NCI-H2029 (cell line): Measurements from ENCODE around the gene TRPM1.

Source experiments
- DNase-seq: peaks from one replicate; lab custom pipeline; 2025; lab: John Stamatoyannopoulos, UW

The TRPM1 gene

DNA sequence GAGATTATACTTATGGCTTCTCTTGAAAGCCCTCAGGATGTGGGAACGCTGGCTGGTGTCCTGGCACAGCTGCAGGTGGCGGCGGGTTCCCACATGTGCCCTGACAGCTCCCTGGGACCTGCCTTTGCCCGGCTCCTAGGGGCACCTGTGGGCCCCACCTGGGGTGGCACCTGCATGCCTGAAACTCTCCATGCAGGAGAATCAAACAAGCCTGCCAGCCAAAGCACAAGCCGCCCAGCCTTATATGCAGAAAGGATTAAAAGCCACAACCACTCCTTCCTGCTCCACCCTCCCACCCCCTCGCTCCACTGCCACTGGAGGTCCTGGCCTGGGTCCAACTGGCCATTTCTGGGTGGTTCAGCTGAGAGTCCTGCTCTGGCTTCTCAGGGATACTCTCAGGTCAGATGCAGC lies 18.1 kb downstream of the TRPM1 start:
- peak; percentile 23 for DNase-seq

DNA sequence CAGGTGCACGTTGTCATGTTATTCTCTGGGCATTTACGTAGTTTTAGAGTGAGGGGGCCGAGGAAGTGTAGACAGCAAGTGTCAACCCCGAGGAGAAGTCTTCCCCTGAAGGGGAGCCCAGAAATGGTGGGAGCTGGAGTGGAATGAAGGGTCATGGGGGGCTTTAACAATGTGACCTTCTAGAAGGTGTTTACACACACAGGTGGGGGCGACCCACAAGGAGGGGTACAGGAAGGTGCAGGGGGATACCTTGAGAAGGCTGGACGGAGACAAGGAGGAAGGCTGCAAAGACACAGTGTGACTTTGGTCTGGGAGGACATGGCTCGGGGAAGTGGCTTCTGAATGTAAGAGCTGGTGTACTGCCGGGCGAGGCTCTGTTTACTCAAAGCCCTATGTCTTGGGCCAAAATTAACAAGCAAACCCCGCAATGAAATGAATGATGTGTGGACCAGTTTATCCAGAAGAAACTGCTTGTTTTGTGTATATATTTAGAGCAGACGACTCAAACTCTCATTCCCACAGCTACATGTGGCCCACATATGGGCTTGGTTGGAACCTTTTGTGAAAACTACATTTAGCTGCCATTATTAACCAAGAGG lies 18.7 kb downstream of the TRPM1 start:
- peak; percentile 3 for DNase-seq

DNA sequence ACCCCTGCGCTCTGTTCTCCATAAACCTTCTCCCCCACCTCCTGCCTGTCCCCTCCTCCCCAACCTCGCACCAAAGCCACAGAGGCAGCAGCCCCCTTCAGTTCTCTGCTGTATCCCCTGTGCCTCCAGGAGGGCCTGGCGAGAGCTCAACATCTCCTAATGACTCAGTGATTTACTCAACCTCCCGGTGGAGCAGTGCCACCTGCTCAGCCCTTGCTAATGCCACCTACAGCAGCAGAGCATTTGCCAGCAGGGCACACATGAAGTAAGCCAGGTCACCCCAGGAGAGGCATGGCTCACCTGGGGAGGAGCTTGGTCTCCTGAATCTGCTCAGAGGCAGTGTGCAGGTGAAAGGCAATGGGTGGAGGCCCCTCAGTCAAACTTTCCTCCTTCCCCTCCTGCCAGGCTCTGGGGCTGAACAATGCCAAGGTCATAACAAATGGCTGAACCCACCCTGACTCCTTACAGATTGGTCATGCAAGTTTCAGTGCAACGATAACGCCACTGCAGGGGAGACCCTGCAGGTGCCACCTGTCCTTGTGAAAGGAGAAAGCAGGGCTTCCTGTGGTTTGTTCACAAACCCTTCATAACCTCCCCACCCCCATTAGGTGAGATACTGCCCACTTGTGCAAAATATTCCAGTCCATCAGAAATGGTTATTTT lies 19.8 kb downstream of the TRPM1 start:
- DNase-seq = peak; percentile 40

DNA sequence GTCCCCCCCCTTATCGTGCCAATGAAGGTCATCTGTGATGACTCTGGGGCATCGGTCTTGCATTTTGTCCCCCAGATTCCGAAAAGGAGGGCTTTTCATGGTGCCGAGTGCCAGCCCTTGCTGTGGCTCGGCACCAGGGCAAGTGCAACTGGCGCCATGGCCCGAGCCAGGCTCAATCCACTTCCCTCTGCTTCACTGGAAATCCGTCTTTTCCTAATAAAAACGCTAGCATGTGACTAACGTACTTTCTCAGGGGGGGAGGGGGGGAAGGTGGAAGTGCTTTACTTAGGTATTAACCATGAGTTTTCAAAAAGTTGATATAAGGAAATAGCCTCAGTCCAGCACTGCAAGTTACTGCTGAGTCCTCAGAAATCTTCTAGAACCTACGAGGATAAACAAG lies 20.5 kb downstream of the TRPM1 start:
- DNase-seq = no peak

DNA sequence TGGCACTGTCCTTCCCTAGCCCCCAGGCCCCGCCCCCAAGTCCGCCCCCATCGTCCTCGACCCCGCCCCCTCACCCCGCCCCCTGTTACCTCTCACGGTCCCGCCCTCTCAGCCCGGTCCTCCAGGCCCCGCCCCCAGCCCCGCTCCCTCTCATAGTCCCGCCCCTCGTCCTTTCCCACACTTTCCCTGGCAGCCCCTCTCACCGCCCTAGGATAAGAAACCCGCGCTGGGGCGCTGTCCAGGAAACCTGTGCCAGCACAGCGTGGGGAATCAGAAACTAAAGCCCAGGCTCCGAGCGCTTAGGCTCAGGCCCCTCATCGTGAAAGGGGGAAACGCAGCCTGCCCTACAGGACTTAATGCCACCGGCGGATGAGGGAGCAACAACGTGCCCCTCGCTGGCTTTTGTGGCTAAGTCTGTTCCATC lies 20.9 kb downstream of the TRPM1 start:
- no peak for DNase-seq

DNA sequence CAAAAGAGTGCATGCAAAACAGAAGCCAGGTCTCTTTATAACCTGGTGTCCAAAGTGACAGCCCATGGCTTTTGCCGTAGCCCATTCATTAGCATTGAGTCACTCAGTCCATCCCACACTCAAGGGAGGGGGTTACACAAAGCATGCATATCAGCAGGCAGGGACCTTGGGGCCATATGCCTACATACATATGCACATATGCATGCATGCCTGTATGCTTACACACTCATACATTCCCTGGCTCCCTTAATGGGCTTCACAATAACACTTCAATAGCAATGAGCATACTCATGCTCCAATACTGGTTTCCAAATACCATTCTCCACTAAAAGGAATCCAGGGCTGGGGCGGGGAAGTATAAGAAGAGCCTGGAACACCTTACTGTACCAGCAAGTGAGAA lies 22.0 kb downstream of the TRPM1 start:
- no peak for DNase-seq

DNA sequence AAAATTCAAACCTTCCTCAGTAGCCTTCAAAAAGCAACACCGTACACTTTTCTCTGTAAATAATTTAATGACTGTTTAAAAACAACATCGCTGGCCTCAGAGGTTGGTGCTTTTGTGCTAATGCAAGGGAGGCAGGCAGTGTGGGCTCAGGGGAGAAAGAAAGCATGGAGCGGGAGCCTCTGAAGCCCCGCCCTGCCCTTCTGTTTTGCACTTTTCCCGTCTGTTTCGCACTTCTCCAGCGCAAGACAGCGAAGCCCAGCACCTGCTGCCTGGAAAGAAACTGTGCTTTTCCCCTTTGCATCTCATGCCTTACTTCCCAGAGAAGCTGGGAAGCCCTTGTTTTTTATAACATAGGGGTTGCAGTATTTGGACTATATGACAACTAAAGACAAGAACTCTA lies 23.1 kb downstream of the TRPM1 start:
- DNase-seq = no peak

DNA sequence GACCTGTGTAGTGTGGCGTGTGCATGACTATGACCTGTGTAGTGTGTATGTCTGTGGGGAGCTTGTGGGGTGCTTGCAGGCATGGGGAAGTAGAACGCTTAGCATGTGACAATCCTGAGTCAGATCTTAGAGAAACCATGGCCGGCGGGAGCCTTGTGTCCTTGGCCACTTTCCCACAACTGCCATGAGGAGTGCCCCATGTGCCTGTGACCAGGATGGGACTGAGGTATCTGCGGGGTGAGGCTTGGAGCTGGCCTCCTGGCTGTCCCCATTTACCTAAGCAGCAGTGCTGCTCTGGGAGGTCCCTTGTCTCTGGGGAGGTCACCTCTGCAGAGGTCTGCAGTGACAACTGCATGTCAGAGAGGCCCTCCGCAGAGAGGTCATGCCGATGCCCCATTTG lies 23.6 kb downstream of the TRPM1 start:
- DNase-seq = no peak

DNA sequence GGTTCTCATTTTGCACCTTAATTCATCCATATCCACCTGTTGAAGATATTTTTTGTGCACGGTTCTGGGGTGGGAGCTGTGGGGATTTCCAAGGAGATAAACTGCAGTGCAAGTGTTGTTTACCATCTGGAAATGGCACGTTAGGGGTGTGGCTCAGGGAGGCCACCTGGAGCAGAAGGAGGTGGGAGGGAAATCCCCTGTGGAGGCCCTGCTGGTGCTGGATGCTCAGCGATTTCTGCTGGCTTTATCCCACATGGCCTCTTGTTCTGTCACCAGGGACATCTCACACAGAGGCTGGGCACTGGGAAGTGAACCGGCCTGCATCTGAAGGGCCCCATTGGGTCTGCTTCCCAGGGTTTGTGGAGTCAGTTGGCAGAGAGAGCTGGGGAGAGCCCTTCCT lies 24.3 kb downstream of the TRPM1 start:
- no peak for DNase-seq

DNA sequence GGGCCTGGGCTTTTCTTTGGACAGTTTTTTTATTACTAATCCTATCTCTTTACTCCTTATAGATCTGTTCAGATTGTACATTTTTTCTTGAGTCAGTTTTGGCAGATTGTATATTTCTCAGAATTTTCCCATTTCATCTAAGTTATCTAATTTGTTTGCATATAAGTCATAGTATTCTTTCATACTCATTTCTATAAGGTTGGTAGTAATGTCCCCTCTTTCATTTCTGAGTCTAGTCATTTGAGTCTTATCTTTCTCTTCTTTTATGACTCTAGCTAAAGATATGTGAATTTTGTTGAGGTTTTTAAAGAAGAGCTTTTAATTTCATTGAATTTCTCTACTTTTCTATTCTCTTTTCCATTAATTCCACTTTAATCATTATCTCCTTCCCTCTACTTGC lies 27.2 kb downstream of the TRPM1 start:
- DNase-seq = no peak

DNA sequence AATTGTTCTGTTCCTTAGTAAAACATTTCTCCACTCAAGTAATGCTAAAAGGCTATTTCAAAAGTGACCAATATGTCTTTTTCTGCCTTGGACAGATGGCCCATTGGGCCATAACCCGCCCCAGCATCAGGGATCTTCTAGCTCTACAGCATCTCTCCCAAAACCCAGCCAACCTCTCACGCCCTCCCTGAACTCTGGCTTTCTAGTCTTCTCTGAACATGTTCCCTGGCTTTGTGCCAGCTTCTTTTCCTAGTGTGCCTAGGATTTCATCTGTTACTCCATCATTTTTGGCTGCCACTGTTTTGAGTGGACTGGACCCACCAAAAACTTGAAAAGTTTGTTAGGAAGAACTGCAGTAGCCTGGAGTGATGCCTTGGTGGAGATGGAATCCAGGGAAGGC lies 30.7 kb downstream of the TRPM1 start:
- no peak for DNase-seq

DNA sequence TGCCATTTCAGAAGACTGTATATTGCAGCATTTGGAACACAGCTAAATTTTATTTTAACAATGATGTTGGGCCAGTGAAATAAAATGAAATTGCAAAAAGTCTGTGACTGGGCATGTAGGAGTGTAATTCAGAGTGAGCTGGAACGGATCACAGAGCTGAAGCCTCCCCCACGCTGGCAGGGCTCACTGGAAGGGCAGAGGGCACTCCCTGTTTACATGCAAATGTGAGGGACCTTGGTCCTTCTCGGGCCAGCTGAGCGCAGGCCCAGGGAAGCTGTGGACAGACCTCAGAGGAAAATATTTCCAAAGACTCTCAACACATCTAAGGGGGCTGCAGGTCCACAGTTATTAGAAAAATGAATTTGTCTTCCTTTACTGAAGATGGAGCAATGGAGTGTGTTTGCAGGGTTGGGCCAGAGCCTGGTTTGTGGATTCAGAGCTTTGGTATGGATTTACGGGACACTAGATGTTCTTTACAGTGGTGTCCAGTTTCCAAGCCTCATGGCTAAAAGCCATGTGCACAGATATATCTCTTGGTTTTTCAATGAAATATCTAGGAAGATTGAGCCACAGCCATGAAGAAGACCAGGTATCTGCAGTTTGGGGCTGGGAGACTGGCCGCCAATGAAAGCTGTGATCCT lies 32.0 kb downstream of the TRPM1 start:
- DNase-seq = no peak

DNA sequence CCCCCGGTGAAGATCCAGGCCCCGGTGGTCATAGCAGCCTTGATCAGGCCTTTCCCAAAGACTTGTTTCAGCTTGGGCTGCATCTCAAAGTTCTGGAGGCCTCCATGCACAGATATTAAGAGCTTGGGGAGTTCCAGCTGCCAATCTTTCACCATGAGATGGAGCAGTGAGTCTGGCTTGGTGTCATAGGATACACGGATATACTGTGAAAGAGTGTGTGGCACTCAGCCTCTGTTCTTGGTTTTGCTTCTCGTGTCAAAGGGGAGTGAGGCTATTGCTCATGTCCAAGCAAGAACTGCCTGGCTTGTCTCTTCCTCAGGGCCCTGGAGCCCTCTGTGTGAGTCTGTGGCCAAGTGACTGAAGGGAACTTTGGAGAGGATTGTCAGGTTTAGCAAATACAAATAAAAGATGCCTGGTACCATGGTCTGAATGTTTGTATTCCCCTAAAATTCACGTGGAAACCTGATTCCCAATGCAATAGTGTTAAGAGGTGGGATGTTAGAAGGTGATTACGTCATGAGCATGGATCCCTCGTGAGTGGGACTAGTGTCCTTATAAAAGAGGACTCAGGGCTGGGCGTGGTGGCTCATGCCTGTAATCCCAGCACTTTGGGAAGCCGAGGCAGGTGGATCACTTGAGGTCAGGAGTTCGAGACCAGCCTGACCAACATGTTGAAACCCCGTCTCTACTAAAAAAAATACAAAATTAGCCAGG lies 33.5 kb downstream of the TRPM1 start:
- DNase-seq = no peak

DNA sequence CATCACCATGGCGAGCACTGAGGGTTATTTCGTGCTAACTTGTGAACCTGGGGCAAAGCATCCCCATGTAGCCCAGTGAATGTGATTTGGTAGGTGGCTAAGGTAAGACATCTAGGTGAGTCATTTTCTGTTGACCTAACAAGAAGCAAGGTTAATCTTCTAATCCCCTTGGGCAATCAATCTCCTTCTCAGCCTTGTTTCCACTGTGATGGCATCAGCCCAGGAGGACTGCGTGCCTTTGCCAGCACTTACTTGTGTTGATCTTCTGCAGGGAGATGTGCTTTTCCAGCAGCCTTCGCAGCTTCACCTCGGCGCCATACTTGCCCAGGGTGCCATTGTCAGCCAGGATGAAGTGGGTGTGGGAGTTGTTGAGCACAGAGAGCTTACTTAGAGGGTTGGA lies 35.7 kb downstream of the TRPM1 start:
- DNase-seq = no peak

DNA sequence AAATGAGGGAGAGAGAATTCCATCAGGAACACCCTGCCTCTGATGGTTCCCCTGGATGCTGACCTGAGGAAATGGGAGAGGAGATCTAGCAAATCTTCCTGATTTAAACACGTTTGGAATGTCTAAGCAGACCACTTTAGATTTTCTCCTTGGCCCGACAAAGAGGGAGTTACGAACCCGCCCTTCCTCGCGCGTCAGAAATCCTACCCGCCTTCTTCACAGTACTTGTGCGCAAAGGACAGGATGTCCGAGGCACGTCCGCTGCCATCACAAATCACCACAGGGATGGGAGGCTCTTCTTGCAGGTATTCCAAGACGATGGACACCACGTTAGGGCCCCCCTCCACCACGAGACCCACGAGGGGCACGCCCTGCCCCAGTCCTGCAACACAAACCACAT lies 38.6 kb downstream of the TRPM1 start:
- DNase-seq = no peak

DNA sequence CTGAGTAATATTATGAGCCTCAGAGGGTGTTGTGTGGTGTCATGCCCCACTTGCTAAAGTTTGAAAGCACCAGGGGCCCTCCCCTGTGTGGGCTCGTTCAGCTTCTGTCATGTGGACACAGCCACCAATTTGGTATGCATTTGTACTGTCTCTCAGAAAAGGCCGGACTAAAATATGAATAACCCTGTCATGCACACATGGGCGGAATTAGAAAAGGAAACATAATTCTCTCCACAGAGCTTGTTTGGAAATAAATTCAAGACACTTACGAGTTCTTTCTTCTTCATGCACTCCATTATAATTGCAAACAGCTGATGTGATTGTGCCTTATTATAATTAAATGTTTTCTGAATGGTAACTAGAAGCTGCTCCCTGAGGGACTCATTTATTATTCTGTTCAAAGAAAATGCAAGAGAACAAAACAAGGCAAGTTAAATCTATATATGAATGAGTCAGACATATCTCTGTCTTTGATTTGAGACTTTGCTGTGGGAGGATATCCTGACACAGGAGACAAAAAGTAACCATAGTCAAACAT lies 39.1 kb downstream of the TRPM1 start:
- no peak for DNase-seq

DNA sequence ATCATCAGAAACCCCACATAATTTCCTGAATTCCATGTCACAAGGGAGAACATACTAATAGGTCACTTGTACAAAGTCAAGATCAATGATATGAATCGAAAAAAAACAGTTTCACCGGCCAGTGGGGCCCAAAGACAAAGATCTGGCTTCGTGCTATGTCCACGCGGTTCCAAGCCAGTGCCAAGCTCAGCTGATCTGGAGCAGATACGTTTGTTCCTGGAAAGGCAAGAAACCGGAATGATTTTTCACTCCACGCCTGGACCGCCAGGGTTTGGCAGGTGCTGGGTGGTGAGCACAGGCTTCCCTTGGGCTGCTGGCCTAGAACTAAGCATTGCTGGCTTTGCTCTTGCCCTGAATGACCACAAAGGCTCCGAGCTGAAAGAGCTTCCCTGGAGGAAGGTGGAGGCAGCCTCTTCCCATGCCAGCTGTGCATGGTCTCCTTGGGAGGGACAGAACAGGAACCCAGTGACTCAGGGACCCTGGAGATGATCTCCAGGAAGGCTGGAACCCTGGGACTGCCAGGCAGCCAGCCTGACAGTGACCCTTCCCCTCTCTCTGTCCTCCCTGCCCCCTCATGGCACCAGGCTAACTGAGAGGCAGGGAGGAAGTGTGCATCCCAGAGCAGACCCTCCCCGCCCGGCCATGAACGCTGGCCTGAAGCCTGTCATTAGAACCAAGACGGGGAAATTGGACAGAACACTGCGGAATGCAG lies 40.9 kb downstream of the TRPM1 start:
- DNase-seq = no peak

DNA sequence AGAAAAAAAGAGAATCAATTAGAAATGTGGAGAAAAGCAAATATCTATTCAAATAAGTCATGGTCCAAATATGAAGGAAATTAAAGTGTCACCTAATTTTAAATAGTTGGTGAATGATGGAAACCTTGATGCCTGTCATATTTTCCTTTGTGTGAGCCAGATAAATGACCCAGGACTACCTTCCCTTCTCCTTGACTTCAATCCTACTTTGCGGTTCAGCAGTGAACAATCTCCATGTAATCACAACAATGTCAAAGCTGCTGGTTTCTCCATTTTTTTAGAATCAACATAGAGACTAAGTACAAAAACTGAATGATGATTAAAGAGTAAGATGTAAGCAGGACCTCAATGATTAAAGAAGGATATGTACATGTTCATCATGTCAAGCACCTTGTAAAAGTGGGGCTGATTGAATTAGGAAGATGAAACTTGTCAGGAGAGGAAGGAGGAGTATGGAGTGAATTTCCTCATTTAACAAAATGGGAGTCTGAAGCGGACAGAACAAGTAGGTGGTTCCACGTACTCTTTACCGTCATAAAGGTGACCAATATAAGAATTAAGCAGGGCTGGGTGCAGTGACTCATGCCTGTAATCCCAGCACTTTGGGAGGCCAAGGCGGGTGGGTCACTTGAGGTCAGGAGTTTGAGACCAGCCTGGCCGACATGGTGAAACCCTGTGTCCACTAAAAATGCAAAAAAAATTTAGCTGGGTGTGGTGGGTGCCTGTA lies 43.1 kb downstream of the TRPM1 start:
- DNase-seq = no peak

DNA sequence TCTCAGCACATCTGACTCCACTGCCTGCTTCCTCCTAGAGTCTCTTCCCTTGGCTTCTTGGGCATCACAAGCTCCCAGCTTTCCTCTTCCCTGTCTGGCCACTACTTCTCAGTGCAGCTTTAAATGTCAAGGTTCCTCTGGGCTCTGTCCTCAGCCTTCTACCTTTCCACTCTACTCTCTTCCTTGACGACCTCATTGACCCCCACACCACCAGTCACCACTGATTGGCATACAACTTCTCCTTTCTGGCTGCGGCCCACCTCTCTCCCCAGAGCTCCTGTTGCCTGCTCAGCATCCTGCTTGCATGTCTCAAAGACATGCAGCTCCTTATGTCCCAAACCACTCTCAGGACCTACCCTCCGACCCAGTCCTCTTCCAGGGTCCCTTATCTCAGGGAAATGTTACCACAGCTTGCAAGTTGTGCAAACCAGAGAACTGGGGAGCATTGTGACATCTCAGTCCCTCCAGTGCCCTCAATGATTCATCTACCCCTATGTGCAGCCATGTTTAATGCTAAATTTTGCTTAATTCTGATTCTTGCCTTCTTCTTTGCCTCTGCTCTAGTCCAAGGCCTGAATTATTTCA lies 49.9 kb downstream of the TRPM1 start:
- DNase-seq = no peak

DNA sequence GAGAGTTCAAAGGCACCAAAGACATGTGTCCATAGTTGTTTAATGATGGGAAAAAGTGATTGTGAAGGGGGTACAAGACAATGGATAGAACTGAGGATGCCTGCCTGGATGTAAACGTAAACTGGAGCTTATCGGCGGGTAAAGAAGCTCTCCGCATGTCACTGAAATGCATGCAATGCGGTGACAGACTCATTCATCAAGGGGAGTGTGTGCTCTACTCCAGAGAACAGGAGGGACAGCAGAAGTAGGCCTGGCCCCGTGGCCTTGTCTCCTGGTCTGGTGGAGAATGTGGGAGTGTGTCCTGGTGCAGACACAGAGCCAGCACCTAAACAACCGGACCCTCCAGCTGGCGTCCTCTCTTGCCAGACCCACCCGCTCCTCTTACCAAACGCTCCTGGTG lies 50.6 kb downstream of the TRPM1 start:
- no peak for DNase-seq
